ENCODE data around the gene GADD45B.

DNA sequence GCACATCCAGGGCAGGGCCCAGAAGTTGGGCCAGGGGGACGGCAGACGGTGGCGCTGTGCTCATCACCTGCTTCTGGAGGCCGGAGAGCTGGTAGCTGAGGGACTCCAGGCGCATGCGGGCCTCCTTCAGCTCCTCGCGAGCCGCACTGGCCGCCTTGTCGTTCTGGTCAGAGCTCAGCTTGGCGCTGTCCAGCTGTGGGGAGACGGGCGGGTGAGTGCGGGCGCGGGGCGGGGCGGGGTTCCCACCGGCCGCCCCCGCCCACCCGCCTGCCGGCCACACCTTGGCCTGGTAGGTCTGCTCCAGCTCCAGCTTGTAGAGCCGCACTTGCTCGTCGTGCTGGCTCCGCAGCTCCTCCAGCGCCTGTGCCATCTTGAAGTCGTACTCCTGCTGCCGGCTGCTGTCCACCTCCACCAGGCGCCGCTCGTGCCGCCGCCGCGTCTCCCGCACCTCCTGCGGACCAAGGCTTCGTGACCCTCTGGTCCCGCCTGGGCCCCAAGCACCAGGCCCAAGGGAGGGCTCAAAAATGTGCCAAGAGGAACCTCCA lies 41.1 kb upstream of the GADD45B start:
- no peak for TF ChIP-seq CTCF (conservative IDR thresholded peaks at IDR 0.05)
- no peak for TF ChIP-seq EZH2 (IDR thresholded peaks at IDR 0.05; ENCODE audit: low read depth)
